ENCODE measurements around the gene SLAMF7.
A peak's percentile ranks its signal among the peaks of the same experiment; 100 is the strongest.
"Not testable (repeated sequence)": the region's sequence is repeated elsewhere in the genome, so short reads cannot be mapped to it uniquely, and the experiment has no call there.

SLAMF7 gene

GRCh38 chr1:160721473-160721872 is 17.6 kb upstream of the SLAMF7 start:
- DNase-seq: no peak

- DNase-seq: peak in 1 of 5 experiments; percentile 73
Observed at GRCh38 chr1:160722726-160723125, 16.3 kb upstream of the SLAMF7 start.

GRCh38 chr1:160723332-160723731 is 15.7 kb upstream of the SLAMF7 start:
- no peak for DNase-seq

DNA sequence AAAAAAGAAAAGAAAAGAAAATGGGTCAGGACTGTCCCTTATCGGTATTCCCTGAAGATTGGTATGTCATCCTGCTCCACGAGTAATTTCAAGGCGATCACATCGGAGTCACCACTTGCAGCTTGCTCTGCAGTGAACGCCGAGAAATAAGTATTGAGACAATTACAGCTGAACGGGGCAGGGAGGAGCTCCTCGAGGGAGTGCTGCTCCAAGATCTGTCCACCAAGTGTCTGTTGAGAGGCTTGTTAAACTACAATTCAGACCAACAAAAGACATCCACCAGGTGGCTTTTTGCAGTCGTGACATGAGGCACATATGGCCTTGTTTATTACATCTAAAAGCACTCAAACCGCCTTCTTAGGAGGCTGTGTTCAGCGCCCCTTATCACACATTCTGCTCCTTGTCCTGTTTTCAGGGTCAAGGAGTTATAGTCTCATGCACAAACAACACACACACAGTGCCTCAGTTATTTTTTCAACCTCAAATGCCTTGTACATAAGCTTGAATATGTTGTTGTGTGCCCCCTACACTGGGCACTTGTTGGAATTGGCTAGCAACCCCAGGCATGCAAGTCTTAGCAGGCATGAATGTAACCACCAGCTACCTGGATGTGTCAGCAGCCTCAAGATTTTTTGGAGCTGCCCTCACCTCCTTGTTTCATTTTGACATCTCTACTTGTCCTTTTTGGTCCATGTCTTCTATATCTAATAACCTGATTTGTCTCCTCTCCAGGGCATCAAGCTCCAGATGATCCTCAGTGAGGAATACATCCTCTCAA is 14.4 kb upstream of the SLAMF7 start:
- peak in 1 of 5 experiments; percentile 86 for DNase-seq

DNA sequence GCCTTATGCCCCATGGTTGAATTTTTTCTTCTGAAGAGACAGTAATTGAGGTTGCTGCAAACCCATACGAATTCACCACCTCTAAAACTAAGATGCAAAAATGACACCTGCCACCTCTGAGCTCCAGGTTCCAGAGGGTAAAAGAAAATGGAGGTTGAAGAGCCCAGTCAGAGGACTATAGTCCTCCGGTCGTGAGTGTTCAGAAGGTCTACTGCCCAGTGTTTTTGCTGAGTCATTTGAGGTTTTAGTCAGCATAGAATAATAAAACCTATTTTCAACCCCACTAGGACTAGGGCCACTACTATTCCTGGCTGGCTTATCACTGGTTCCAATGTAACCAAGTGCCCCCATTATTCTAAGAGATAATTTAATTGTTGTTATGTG is 12.9 kb upstream of the SLAMF7 start:
- no peak for DNase-seq

DNA sequence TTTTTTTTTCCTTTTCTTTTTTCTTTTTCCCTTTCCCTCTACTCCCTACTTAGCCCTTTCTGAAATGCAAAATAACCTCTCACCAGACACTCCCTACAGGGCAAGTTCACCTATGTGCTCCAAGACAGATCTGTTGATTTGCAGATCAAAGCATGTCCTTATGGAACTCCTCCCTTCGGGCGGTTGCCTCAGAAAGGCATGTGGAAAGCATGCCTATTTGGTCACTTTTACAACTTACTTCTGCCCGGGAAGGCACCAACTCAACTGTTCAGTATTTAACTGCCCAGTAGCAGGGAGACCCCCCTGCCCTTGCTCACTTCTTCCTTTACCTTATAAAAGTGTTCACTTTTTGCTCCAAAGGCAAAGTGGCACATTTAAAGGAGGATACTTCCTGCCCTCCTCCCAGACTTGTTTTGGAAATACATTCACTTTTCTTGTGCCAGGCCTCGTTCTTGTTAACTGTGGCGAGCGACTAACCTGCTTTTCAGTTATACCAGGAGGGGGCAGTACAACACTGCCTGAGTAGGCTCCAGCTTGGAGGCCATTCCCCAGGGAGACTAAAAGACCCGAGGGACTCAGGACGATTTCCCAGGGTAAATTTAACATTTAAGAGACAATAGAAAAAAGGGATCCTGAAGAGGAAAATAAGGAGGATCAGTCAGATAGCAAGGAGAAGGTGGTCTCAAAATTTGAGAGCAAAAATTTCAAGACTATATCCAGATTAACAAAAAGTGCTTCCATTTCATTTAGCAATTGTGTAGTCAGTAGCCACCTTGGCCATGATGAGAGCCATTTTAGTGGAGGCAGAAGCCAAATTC is 12.3 kb upstream of the SLAMF7 start:
- peak in 4 of 5 experiments; percentile 34 to 85 (median 58) for DNase-seq

DNA sequence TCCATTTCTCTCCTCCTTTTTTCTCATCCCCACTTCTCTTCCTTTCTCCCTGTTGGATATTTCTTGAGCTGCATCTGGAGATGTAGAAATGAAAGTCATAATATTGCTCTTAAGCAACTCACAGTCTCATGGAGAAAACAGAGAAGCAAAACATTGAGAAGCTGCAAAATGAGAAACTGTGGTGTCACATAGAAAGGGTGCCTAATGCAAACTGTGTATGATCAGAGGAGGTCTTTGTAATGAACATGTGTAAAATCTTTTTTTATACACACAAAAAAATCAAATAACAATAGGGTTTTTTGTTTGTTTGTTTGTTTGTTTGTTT is 11.8 kb upstream of the SLAMF7 start:
- DNase-seq: no peak

- not testable (repeated sequence) for DNase-seq
Observed at GRCh38 chr1:160731564-160731963, 7.5 kb upstream of the SLAMF7 start.

DNA sequence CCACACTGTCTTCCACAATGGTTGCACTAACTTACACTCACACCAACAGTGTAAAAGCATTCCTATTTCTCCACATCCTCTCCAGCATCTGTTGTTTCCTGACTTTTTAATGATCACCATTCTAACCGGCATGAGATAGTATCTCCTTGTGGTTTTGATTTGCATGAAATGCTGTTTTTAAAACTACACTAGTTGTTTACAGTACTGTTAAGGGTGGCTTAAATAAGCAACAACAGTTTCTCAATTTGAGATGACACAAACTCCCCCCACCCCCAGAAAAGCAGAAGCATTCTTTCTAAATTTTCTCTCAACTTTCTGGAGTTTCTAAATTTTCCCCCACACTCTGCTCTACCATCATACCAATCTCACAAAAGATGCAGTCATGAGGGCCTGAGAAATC is 7.1 kb upstream of the SLAMF7 start:
- peak in 1 of 5 experiments; percentile 74 for DNase-seq

DNA sequence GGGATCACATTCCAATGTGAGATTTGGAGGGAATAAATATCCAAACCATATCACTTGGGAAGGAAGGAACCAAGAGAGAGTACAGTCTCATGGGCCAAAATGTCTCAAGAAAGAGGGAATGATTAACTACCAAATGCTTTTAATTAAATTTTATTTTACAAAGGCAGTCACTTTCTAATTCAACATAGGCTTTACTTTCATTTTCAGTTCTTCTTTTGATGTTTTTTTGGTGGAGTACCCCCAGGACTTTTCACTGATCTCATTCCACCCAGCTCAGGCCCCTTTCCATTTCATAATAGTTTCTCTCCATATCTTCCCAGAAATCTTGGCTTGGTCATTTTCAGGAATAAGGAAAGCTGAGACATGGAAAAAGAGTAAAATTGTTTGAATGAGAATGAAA is 5.1 kb upstream of the SLAMF7 start:
- no peak for DNase-seq

DNA sequence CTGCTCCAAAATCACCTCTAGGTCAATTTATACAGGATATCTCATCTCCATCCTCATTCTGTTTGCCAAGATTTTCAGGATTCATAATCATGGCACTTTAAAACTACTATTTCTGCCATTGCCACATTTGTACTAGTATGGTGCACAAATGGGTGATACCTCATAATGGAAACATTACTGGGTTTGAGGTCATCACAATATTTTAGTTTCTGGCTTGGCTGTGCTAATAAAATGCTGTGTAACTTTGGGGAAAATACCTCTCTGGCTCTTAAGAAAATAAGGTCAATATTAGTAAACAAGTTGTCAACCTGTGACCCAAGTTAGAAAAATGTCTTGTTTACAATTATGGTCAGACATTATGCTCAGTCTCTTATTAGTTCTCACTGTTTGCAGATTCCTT is 4.7 kb upstream of the SLAMF7 start:
- no peak for DNase-seq

GRCh38 chr1:160738271-160738670 is 776 bp upstream of the SLAMF7 start:
- DNase-seq: no peak

GRCh38 chr1:160740133-160740688 is 1.2 kb downstream of the SLAMF7 start:
- DNase-seq: no peak

- peak in 1 of 5 experiments; percentile 39 for DNase-seq
Observed at GRCh38 chr1:160741092-160741501, 2.0 kb downstream of the SLAMF7 start.

DNA sequence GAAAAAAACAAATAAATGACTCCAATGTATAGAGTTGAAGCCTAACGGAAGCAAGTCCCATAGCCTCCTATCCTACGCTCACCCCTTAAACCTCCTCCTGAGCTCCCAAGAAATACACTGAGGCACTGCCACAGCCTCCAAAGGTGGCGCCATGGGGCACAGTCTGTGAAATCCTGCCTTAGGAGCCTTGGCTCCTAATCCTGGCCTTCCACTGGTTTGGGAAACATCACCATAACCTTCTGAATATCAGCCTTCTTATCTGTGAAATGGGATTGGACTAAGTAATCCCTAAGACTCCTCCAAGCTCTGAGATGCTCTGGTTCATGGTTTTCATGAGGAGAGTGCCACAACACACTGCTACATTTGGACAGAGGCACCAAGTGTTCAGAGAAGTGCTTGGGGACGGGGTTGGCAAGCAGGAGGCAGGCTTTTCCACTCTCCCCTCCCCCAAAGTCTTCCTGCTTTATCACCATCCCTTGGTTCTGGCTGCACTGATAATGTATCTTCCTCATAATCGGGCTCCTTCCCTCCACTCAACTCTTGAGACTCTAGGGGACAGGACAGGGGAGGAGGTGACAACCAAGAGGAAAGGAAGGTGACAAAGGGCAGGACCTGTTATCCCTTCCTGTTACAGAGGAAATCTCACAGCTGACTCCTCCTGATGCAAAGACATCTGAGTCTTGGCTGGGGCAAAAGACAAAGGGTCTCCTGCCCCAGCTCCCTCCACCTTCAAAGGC is 2.7 kb downstream of the SLAMF7 start:
- no peak for DNase-seq

GRCh38 chr1:160742428-160743127 is 3.5 kb downstream of the SLAMF7 start:
- DNase-seq: no peak

DNA sequence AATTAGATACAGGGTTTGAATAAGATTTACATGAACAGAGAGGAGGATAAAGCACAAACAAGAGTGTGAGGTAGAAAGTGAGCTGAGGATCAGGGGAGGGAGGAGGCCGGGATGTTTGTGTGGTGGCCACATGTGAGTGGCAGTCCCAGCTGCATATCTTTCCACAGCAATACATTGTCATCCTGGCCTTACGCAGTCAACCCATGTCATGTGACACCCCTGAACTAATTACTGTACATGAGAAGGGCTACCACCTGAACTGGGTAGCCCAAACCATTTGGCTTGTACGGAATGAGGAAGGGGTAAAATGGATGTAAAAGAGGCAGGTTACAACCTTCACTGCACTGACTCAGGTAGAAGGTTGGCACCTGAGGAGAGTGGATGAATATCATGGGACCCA is 4.2 kb downstream of the SLAMF7 start:
- no peak for DNase-seq

DNA sequence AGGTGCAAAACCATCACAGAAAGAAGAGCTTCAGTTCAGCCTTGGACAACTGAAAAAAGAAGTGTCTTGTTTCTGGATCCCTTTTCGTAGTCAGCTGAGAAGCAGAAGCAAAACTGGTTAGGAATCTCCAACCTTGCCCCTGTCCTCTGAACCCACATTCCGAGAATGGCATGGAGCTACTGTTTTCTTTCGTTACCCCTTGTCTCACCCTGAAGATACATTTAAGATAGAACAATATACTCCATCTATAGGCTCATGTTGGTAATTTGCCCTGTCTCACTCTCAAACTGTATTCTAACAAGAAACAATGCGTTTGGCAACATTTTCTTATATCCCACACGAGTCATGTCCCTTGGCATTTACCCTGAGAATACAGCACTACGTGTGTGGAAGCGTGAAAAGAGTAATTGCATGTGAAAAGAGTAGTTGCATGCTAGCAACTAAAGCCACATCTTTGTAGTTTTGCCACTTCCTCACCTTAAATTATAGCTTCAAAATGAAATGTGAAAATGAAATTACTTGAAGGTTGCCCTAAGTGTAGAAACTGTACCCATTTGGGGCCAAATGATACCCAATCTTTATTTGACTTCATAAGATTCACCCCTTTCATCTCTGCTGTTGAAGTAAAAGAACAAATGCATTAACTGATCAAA is 5.3 kb downstream of the SLAMF7 start:
- peak in 2 of 5 experiments; percentile 41 to 87 for DNase-seq

GRCh38 chr1:160744852-160745520 is 5.9 kb downstream of the SLAMF7 start:
- no peak for DNase-seq

- DNase-seq: no peak
Observed at GRCh38 chr1:160745551-160745950, 6.5 kb downstream of the SLAMF7 start.

- no peak for DNase-seq
Observed at GRCh38 chr1:160746836-160747500, 7.9 kb downstream of the SLAMF7 start.
